Tibial nerve (tissue), 3 donors: Measurements from ENCODE around the gene MYLK2.

Experiments used
- CTCF ChIP-seq, 5 experiments: fragments of 200-600 bp in 3 of 5; fragments of 450-650 bp in 2 of 5; sonication (generic) in 3 of 5; IDR thresholded peaks; one replicate each; pipeline ENCODE4 v1.5.1; 2016 to 2019; ENCODE audit warnings: antibody characterized with exemption in 5 of 5, mild to moderate bottlenecking in 3 of 5, moderate library complexity in 2 of 5
- POLR2A ChIP-seq, 2 donors: fragments of 450-650 bp; IDR thresholded peaks; one replicate each; pipeline ENCODE4 v1.6.1; 2017; ENCODE audit warnings: antibody characterized with exemption in 2 of 2, mild to moderate bottlenecking in 2 of 2, moderate library complexity in 2 of 2

- TF ChIP-seq CTCF (IDR thresholded peaks at IDR 0.05) (no peak), POLR2A (IDR thresholded peaks at IDR 0.05) (no peak)
Measured at GRCh38 chr20:31820228-31820627, 1.1 kb downstream of the MYLK2 start.
